ENCODE results near the gene ADAM22.

Gene ADAM22

DNA sequence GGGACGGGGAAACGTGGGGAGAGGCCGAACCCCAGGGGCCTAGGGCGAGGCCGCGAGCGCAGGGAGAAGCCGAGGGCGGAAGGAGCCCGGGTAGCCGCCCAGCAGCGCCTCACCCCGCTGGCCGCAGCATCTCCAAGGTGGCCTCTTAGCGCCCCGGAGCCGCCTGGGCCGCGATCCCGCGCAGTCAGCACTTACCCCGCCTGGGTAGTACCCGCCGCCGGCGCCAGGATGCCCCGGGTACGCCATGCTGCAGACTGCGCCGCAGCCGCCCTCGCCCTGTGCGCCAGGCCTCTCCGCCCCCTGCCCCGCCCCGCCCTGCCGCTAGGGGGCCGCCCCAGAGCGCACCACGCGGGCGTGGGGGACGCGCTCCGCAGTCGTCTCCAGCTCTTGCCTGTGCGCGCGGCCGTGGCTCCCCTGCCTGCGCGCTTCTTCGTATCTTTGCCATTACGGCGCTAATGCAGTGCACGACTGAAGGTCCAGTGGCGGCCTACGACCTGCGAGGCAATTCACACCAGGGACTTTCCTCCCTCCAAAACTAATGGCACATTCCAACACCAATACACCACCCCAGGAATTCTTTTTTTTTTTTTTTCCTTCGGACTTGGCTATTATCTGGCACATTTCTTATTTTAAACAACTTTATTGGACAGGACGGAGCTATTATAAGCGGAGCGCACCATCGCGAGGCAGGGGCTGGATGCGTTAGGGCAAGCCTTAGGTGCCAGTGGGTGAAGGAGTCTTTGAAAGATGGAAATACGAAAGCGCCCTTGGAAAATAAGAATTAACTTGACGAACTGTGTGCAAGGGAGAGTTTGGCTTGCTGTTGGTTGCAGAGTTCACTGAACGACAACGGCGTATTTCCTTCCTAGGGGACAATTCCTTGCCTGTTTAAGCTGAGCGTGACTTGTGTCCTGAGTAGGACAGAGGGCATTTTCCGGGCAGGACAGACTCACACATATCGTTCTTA, 286.0 kb downstream of the ADAM22 start, which contains the start of gene SRI:
Gene SRI, minus strand, starts transcription at position 258 of the 967 bp plus-strand sequence. Its CDS starts 12 bp downstream, at position 246.
- POLR2A ChIA-PET = interaction anchor here (0.6 to 1.3 kb wide), 3 partner anchors 8 to 664 kb away, joined by 3 to 4 read pairs (median 4); no protein-coding TSS in a partner anchor
- TF ChIP-seq ZNF561 (tag by site-specific recombination; IDR thresholded peaks at IDR 0.05; ENCODE audit: borderline replicate concordance) (0 out of 2 replicates have a peak, but pooled peaks have one; percentile 48), BCL11B (tag by site-specific recombination; IDR thresholded peaks at IDR 0.05; ENCODE audit: low read depth) (no peak), ZNF747 (tag by site-specific recombination; IDR thresholded peaks at IDR 0.05) (no peak), ZNF777 (tag by site-specific recombination; IDR thresholded peaks at IDR 0.05; ENCODE audit: borderline replicate concordance) (no peak), ZNF10 (tag by site-specific recombination; IDR thresholded peaks at IDR 0.05) (no peak), ZNF654 (tag by site-specific recombination; IDR thresholded peaks at IDR 0.05; ENCODE audit: low read depth) (no peak), GLIS1 (tag by site-specific recombination; IDR thresholded peaks at IDR 0.05) (peak; percentile 74), ZNF184 (tag by site-specific recombination; IDR thresholded peaks at IDR 0.05) (no peak), ZNF623 (tag by site-specific recombination; IDR thresholded peaks at IDR 0.05) (no peak), ZSCAN30 (tag by site-specific recombination; IDR thresholded peaks at IDR 0.05) (peak; percentile 73; the same call in 1 of the 2 replicates), ZNF776 (tag by site-specific recombination; IDR thresholded peaks at IDR 0.05; ENCODE audit: borderline replicate concordance) (no peak), ZBTB21 (tag by site-specific recombination; IDR thresholded peaks at IDR 0.05) (no peak), ZNF670 (tag by site-specific recombination; IDR thresholded peaks at IDR 0.05; ENCODE audit: low read depth) (no peak), SP3 (tag by site-specific recombination; IDR thresholded peaks at IDR 0.05) (peak; percentile 63), KLF9 (tag by site-specific recombination; IDR thresholded peaks at IDR 0.05; ENCODE audit: low read depth) (peak; percentile 56; the same call in 1 of the 2 replicates), ZNF239 (tag by site-specific recombination; IDR thresholded peaks at IDR 0.05) (no peak)
- TF ChIP-seq, protein P1, sequence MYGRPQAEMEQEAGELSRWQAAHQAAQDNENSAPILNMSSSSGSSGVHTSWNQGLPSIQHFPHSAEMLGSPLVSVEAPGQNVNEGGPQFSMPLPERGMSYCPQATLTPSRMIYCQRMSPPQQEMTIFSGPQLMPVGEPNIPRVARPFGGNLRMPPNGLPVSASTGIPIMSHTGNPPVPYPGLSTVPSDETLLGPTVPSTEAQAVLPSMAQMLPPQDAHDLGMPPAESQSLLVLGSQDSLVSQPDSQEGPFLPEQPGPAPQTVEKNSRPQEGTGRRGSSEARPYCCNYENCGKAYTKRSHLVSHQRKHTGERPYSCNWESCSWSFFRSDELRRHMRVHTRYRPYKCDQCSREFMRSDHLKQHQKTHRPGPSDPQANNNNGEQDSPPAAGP (tag by site-specific recombination; IDR thresholded peaks at IDR 0.05) = 0 out of 2 replicates have a peak, but pooled peaks have one; percentile 47
- TF ChIP-seq, protein P2, sequence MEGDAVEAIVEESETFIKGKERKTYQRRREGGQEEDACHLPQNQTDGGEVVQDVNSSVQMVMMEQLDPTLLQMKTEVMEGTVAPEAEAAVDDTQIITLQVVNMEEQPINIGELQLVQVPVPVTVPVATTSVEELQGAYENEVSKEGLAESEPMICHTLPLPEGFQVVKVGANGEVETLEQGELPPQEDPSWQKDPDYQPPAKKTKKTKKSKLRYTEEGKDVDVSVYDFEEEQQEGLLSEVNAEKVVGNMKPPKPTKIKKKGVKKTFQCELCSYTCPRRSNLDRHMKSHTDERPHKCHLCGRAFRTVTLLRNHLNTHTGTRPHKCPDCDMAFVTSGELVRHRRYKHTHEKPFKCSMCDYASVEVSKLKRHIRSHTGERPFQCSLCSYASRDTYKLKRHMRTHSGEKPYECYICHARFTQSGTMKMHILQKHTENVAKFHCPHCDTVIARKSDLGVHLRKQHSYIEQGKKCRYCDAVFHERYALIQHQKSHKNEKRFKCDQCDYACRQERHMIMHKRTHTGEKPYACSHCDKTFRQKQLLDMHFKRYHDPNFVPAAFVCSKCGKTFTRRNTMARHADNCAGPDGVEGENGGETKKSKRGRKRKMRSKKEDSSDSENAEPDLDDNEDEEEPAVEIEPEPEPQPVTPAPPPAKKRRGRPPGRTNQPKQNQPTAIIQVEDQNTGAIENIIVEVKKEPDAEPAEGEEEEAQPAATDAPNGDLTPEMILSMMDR (tag by site-specific recombination; IDR thresholded peaks at IDR 0.05) = peak; percentile 55
- TF ChIP-seq, protein P3, sequence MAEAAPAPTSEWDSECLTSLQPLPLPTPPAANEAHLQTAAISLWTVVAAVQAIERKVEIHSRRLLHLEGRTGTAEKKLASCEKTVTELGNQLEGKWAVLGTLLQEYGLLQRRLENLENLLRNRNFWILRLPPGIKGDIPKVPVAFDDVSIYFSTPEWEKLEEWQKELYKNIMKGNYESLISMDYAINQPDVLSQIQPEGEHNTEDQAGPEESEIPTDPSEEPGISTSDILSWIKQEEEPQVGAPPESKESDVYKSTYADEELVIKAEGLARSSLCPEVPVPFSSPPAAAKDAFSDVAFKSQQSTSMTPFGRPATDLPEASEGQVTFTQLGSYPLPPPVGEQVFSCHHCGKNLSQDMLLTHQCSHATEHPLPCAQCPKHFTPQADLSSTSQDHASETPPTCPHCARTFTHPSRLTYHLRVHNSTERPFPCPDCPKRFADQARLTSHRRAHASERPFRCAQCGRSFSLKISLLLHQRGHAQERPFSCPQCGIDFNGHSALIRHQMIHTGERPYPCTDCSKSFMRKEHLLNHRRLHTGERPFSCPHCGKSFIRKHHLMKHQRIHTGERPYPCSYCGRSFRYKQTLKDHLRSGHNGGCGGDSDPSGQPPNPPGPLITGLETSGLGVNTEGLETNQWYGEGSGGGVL (tag by site-specific recombination; IDR thresholded peaks at IDR 0.05) = peak; percentile 14; the same call in 1 of the 2 replicates
- TF ChIP-seq, protein P4, sequence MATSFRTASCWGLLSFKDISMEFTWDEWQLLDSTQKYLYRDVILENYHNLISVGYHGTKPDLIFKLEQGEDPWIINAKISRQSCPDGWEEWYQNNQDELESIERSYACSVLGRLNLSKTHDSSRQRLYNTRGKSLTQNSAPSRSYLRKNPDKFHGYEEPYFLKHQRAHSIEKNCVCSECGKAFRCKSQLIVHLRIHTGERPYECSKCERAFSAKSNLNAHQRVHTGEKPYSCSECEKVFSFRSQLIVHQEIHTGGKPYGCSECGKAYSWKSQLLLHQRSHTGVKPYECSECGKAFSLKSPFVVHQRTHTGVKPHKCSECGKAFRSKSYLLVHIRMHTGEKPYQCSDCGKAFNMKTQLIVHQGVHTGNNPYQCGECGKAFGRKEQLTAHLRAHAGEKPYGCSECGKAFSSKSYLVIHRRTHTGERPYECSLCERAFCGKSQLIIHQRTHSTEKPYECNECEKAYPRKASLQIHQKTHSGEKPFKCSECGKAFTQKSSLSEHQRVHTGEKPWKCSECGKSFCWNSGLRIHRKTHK (tag by site-specific recombination; IDR thresholded peaks at IDR 0.05) = no peak
- TF ChIP-seq, protein P5, sequence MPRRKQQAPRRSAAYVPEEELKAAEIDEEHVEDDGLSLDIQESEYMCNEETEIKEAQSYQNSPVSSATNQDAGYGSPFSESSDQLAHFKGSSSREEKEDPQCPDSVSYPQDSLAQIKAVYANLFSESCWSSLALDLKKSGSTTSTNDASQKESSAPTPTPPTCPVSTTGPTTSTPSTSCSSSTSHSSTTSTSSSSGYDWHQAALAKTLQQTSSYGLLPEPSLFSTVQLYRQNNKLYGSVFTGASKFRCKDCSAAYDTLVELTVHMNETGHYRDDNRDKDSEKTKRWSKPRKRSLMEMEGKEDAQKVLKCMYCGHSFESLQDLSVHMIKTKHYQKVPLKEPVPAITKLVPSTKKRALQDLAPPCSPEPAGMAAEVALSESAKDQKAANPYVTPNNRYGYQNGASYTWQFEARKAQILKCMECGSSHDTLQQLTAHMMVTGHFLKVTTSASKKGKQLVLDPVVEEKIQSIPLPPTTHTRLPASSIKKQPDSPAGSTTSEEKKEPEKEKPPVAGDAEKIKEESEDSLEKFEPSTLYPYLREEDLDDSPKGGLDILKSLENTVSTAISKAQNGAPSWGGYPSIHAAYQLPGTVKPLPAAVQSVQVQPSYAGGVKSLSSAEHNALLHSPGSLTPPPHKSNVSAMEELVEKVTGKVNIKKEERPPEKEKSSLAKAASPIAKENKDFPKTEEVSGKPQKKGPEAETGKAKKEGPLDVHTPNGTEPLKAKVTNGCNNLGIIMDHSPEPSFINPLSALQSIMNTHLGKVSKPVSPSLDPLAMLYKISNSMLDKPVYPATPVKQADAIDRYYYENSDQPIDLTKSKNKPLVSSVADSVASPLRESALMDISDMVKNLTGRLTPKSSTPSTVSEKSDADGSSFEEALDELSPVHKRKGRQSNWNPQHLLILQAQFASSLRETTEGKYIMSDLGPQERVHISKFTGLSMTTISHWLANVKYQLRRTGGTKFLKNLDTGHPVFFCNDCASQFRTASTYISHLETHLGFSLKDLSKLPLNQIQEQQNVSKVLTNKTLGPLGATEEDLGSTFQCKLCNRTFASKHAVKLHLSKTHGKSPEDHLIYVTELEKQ (tag by site-specific recombination; IDR thresholded peaks at IDR 0.05; ENCODE audit: borderline replicate concordance) = no peak
- TF ChIP-seq, protein P6, sequence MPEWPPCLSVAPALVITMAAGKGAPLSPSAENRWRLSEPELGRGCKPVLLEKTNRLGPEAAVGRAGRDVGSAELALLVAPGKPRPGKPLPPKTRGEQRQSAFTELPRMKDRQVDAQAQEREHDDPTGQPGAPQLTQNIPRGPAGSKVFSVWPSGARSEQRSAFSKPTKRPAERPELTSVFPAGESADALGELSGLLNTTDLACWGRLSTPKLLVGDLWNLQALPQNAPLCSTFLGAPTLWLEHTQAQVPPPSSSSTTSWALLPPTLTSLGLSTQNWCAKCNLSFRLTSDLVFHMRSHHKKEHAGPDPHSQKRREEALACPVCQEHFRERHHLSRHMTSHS (tag by site-specific recombination; IDR thresholded peaks at IDR 0.05) = no peak

More for the DNA sequence above, 286.0 kb downstream of the ADAM22 start, which contains the start of gene SRI:
- CTCF ChIA-PET = interaction anchor here (0.6 to 1.4 kb wide), 5 partner anchors 9 to 384 kb away, joined by 3 to 5 read pairs (median 3); no protein-coding TSS in a partner anchor
- Histone ChIP-seq H3K9me3 (ENCODE audit: control insufficient read depth, insufficient read depth, low read depth, low read length) (no peaks in the 10 kb centered on the region), H3K4me1 (ENCODE audit: control insufficient read depth, insufficient read depth, low read length) (0 out of 2 replicates have a peak, but pooled peaks cover 5% of the 10 kb centered on the region), H3K4me3 (ENCODE audit: low read depth, low read length) (peak within 1 kb of the TSS; percentile 98), H3K27ac (ENCODE audit: extremely low read depth, low read depth, low read length) (peak within 1 kb of the TSS; percentile 64), H3K36me3 (ENCODE audit: control insufficient read depth in 2 of 2, insufficient read depth in 1 of 2, low read length in 2 of 2) (peaks cover 14 to 22% of the 10 kb centered on the region in 2 experiments)

Measured in HEK293 (cell line).